Measurements from ENCODE around the gene ABCA2.

DNA sequence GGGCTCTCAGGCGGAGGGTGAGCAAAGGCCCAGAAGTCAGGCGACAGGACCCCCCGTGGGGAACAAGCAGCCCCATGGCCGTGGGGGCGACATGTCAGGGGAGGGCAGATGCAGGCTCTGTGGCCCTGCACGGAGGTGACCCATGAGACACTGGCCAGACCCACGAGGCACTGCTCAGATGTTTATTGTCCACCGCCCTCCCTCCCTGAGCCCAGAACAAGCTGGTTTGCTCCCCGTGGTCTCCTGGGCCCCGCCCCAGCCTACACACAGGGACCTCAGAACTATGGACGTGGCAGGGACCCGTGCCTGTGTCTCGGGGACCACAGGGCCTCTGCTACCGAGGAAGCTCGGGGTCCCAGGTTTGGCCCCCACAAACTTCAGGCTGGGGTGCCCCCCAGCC, 2.0 kb upstream of the ABCA2 start:
- no peak for TF ChIP-seq YY1 (IDR thresholded peaks at IDR 0.05)
- TF ChIP-seq, protein P1, sequence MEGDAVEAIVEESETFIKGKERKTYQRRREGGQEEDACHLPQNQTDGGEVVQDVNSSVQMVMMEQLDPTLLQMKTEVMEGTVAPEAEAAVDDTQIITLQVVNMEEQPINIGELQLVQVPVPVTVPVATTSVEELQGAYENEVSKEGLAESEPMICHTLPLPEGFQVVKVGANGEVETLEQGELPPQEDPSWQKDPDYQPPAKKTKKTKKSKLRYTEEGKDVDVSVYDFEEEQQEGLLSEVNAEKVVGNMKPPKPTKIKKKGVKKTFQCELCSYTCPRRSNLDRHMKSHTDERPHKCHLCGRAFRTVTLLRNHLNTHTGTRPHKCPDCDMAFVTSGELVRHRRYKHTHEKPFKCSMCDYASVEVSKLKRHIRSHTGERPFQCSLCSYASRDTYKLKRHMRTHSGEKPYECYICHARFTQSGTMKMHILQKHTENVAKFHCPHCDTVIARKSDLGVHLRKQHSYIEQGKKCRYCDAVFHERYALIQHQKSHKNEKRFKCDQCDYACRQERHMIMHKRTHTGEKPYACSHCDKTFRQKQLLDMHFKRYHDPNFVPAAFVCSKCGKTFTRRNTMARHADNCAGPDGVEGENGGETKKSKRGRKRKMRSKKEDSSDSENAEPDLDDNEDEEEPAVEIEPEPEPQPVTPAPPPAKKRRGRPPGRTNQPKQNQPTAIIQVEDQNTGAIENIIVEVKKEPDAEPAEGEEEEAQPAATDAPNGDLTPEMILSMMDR (IDR thresholded peaks at IDR 0.05; ENCODE audit: low read depth, low read length, missing input control), result no peak

All from liver (tissue), 2 donors.